Measurements from ENCODE around the gene WDR47. TPM values are rescaled to one million over a fixed set of nuclear protein-coding genes. Genes with fewer than 3 reads are reported as not detected.

The WDR47 gene
- total RNA-seq, 1 donor from 2014 or later = 11.8 TPM

DNA sequence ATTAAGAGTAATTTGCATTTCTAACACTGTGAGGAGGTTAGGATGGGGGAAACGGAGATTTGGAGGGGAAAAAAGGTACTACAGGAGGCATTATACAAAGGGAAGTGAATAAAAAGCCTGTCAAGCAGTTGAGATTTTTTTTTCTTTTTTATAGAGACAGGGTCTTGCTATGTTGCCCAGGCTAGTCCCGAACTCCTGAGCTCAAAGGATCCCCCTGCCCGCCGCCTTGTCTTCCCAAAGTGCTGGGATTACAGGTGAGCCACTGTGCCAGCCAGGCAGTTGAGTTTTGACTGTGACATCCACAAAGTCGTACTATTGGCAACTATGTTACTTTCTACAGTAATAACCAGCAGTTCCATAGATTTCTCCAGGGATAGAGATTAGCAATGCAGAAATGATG lies 81.2 kb downstream of the WDR47 start:
- Histone ChIP-seq H3K36me3 (peaks cover 0 to 10% of the 10 kb centered on the region in 2 donors), H3K27me3 (no peaks in the 10 kb centered on the region), H3K9me3 (no peaks in the 10 kb centered on the region), H3K27ac (no peak overlapping the region), H3K4me1 (peaks cover 11 to 13% of the 10 kb centered on the region in 2 donors), H3K4me3 (no peak overlapping the region)
- no peak for TF ChIP-seq CTCF (IDR thresholded peaks at IDR 0.05)
- no peak for DNase-seq (ENCODE audit: low spot score in 2 of 2)
- intact Hi-C loops (cut with DNase I) = loop anchor here (5.0 kb wide), 4 partner anchors 143 to 467 kb away; partner anchors contain the start of genes ELAPOR1, PSMA5 and STXBP3

DNA sequence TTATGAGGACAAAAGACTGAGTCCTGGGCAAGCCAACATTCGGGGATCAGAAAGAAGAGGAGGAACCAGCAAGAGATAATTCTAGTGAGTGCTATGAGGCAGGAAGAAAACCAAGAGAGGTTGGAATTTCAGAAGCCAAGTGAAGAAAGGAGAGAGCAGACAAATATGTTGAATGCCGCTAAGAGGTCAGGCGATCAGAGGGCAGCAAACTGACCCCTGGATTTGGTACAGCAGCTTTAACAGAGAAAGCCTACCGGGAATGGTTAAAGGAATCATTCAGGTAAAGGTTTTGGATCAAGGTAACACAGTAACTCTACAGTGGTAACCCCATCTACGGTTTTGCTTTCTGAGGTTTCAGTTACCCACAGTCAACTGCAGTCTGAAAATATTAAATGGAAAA lies 84.0 kb downstream of the WDR47 start:
- no peaks in the 10 kb centered on the region for H3K9me3 ChIP-seq
- no peak overlapping the region for H3K27ac ChIP-seq
- no peak for DNase-seq (ENCODE audit: low spot score in 2 of 2)
- intact Hi-C loops (cut with DNase I) = no loop called here
- H3K27me3 ChIP-seq = no peaks in the 10 kb centered on the region
- H3K4me3 ChIP-seq = no peak overlapping the region
- peaks cover 10 to 11% of the 10 kb centered on the region in 2 donors for H3K4me1 ChIP-seq
- H3K36me3 ChIP-seq = peaks cover 0 to 27% of the 10 kb centered on the region in 2 donors
- TF ChIP-seq CTCF (IDR thresholded peaks at IDR 0.05) = no peak

- no peak for TF ChIP-seq CTCF (IDR thresholded peaks at IDR 0.05)
- Histone ChIP-seq H3K4me1 (no peaks in the 10 kb centered on the region), H3K36me3 (peaks cover 0 to 27% of the 10 kb centered on the region in 2 donors), H3K4me3 (no peak overlapping the region), H3K27me3 (no peaks in the 10 kb centered on the region), H3K27ac (no peak overlapping the region), H3K9me3 (no peaks in the 10 kb centered on the region)
- no peak for DNase-seq (ENCODE audit: low spot score in 2 of 2)
- intact Hi-C loops (cut with DNase I) = no loop called here
Observed at GRCh38 chr1:108955881-108956280, 86.0 kb downstream of the WDR47 start.

GRCh38 chr1:108955111-108955510 lies 86.8 kb downstream of the WDR47 start:
- Histone ChIP-seq H3K9me3 (no peaks in the 10 kb centered on the region), H3K36me3 (peaks cover 0 to 27% of the 10 kb centered on the region in 2 donors), H3K4me1 (no peaks in the 10 kb centered on the region), H3K27me3 (no peaks in the 10 kb centered on the region), H3K4me3 (no peak overlapping the region), H3K27ac (no peak overlapping the region)
- no peak for TF ChIP-seq CTCF (IDR thresholded peaks at IDR 0.05)
- intact Hi-C loops (cut with DNase I) = no loop called here
- DNase-seq (ENCODE audit: low spot score in 2 of 2) = no peak

DNA sequence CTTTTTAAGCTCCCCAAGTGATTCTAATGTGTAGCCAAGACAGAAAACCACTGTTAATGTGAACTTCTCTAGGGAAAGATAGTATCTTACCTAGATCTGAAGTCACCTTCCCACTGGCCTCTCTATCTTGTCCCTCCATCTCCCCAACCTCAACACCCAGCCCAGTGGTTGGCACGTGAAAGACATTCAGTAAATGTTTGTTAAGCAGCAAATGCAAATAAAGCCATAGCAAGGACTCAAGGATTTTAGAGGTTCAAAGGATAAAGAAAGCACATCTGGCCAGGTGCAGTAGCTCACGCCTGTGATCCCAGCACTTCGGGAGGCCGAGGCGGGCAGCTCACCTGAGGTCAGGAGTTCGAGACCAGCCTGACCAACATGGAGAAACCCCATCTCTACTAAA lies 88.5 kb downstream of the WDR47 start:
- no peak overlapping the region for H3K27ac ChIP-seq
- no peaks in the 10 kb centered on the region for H3K27me3 ChIP-seq
- no peak for DNase-seq (ENCODE audit: low spot score in 2 of 2)
- H3K4me1 ChIP-seq = peaks cover 0 to 4% of the 10 kb centered on the region in 2 donors
- intact Hi-C loops (cut with DNase I) = no loop called here
- H3K36me3 ChIP-seq = peaks cover 0 to 23% of the 10 kb centered on the region in 2 donors
- no peak overlapping the region for H3K4me3 ChIP-seq
- no peak for TF ChIP-seq CTCF (IDR thresholded peaks at IDR 0.05)
- H3K9me3 ChIP-seq = no peaks in the 10 kb centered on the region

DNA sequence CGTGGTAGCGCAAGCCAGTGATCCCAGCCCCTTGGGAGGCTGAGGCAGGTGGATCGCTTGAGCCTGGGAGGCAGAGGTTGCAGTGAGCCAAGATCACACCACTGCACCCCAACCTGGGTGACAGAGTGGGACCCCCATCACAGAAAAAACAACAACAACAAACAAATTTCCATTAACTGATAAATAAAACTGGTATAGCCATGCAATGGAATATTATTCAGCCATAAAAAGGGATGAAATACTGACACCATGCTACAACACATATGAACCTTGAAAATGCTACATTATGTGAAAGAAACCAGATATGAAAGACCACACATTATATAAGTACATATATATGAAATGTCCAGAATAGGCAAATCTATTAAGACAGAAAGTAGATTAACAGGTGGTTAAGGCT lies 90.7 kb downstream of the WDR47 start:
- H3K4me1 ChIP-seq = peaks cover 0 to 8% of the 10 kb centered on the region in 2 donors
- DNase-seq (ENCODE audit: low spot score in 2 of 2) = no peak
- TF ChIP-seq CTCF (IDR thresholded peaks at IDR 0.05) = no peak
- intact Hi-C loops (cut with DNase I) = no loop called here
- peaks cover 4 to 32% of the 10 kb centered on the region in 2 donors for H3K36me3 ChIP-seq
- H3K27me3 ChIP-seq = no peaks in the 10 kb centered on the region
- H3K4me3 ChIP-seq = no peak overlapping the region
- H3K27ac ChIP-seq = no peak overlapping the region
- H3K9me3 ChIP-seq = no peaks in the 10 kb centered on the region

Measured in ascending aorta (tissue), 2 donors.